K562 (cell line): ENCODE measurements around the gene FANCD2OS. TPM values are rescaled to one million over a fixed set of nuclear protein-coding genes. Genes with fewer than 3 reads are reported as not detected.

Source experiments
- ARID3A ChIP-seq: IDR thresholded peaks from 2 replicates; pipeline ENCODE4 v1.6.1; 2012; ENCODE audit warnings: low read depth, low read length, improper control_type of control experiment, borderline replicate concordance
- CAMTA2 ChIP-seq: fragments of 250-450 bp; sonication (Bioruptor Pico); conservative IDR thresholded peaks from 2 replicates; pipeline ENCODE4 v1.5.1; 2022
- CBX5 ChIP-seq: IDR thresholded peaks from 2 replicates; pipeline ENCODE4 v1.6.1; 2014; ENCODE audit warnings: low read depth, borderline replicate concordance
- CEBPB ChIP-seq: fragments of 450-650 bp; IDR thresholded peaks from 2 replicates; pipeline ENCODE4 v1.6.1; 2016; ENCODE audit warnings: missing genetic modification characterization, missing compliant biosample characterization
- ETS2 ChIP-seq: IDR thresholded peaks from 2 replicates; pipeline ENCODE4 v1.6.1; 2016; ENCODE audit warnings: borderline replicate concordance, missing genetic modification characterization, mild to moderate bottlenecking, moderate library complexity, missing compliant biosample characterization; ENCODE audit not compliant: poor library complexity, severe bottlenecking
- ILF3 ChIP-seq: fragments of 450-650 bp; IDR thresholded peaks from 2 replicates; pipeline ENCODE4 v1.6.1; 2018; ENCODE audit warnings: antibody characterized with exemption, mild to moderate bottlenecking, moderate library complexity, borderline replicate concordance
- NELFE ChIP-seq: IDR thresholded peaks from 2 replicates; pipeline ENCODE4 v1.6.1; 2011; ENCODE audit warnings: mild to moderate bottlenecking; ENCODE audit not compliant: insufficient read depth, insufficient read length
- RBM14 ChIP-seq: fragments of 200-400 bp; formaldehyde crosslinking; IDR thresholded peaks from 2 replicates; pipeline ENCODE4 v1.6.1; 2018; ENCODE audit warnings: low read depth, mild to moderate bottlenecking, low read length, moderate library complexity, borderline replicate concordance; ENCODE audit not compliant: insufficient read depth
- SRSF7 ChIP-seq: fragments of 200-400 bp; formaldehyde crosslinking; optimal IDR thresholded peaks from 2 replicates; pipeline ENCODE3; 2017; ENCODE audit warnings: mild to moderate bottlenecking, low read depth, low read length
- STAT5B ChIP-seq: fragments of 250-450 bp; sonication (Bioruptor Pico); IDR thresholded peaks from 2 replicates; pipeline ENCODE4 v1.8.0; 2021; ENCODE audit warnings: mild to moderate bottlenecking, inconsistent platforms
- SUPT5H ChIP-seq: fragments of 450-650 bp; IDR thresholded peaks from 2 replicates; pipeline ENCODE4 v1.6.1; 2016
- TCF7 ChIP-seq: sonication (generic); IDR thresholded peaks from 2 replicates; pipeline ENCODE4 v1.6.1; 2016; ENCODE audit warnings: antibody characterized with exemption, borderline replicate concordance
- TEAD2 ChIP-seq: fragments of 450-650 bp; IDR thresholded peaks from 2 replicates; pipeline ENCODE4 v1.6.1; 2016; ENCODE audit warnings: missing genetic modification characterization, control low read depth, missing compliant biosample characterization
- TRIM25 ChIP-seq: fragments of 450-650 bp; IDR thresholded peaks from 2 replicates; pipeline ENCODE4 v1.7.0; 2016; ENCODE audit warnings: borderline replicate concordance
- ZEB2 ChIP-seq: fragments of 450-650 bp; IDR thresholded peaks from 2 replicates; pipeline ENCODE4 v1.6.1; 2016
- ZNF354B ChIP-seq: fragments of 250-450 bp; sonication (Bioruptor Pico); IDR thresholded peaks from 2 replicates; pipeline ENCODE4 v1.4.0; 2020
- ZNF444 ChIP-seq: fragments of 250-450 bp; sonication (Bioruptor Pico); IDR thresholded peaks from 2 replicates; pipeline ENCODE4 v1.4.0; 2020; ENCODE audit warnings: mild to moderate bottlenecking, moderate library complexity
- polyA plus RNA-seq, 8 experiments: library from polyadenylated mRNA; depleted of rRNA in 4 of 8; stranded (reverse) in 5 of 8; unstranded in 3 of 8; fragments of >200 nt; fragmentation: Nextera tagmentation in 2 of 8; fragmentation: Illumina TruSeq in 1 of 8; extraction: Ambion mirVana in 2 of 8; extraction: Trizol in 1 of 8; gene quantifications; 2 replicates each; pipeline versions ENCODE4 v1.2.1 to v1.2.3, GENCODE V29; 2011 to 2014; ENCODE audit warnings: inconsistent platforms in 1 of 8, missing spikeins in 1 of 8
- total RNA-seq, 7 experiments: library from RNA; depleted of rRNA in 6 of 7; stranded (reverse); fragments of >200 nt in 6 of 7; fragmentation: Illumina TruSeq in 2 of 7; extraction: Trizol in 2 of 7; gene quantifications; 2 replicates each; pipeline versions ENCODE4 v1.2.1 to v1.2.3, GENCODE V29; 2011 to 2021; ENCODE audit warnings: low replicate concordance in 1 of 7
- TF ChIP-seq, protein P1 (sequence below): fragments of 250-450 bp; sonication (Bioruptor Pico); IDR thresholded peaks from 2 replicates; pipeline ENCODE4 v1.4.0; 2020; ENCODE audit warnings: borderline replicate concordance

FANCD2OS gene
- total and polyA plus RNA-seq, 9 of the 15 experiments (the other 6 are each of a cell fraction or from before 2014, with no cell fraction given), result not detected

- TF ChIP-seq, protein P1, sequence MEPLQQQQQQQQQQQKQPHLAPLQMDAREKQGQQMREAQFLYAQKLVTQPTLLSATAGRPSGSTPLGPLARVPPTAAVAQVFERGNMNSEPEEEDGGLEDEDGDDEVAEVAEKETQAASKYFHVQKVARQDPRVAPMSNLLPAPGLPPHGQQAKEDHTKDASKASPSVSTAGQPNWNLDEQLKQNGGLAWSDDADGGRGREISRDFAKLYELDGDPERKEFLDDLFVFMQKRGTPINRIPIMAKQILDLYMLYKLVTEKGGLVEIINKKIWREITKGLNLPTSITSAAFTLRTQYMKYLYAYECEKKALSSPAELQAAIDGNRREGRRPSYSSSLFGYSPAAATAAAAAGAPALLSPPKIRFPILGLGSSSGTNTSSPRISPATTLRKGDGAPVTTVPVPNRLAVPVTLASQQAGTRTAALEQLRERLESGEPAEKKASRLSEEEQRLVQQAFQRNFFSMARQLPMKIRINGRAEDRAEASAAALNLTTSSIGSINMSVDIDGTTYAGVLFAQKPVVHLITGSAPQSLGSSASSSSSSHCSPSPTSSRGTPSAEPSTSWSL, result no peak
- no peak for TF ChIP-seq TRIM25
- no peak for TF ChIP-seq ZNF354B (CRISPR knock-in tag)
- TF ChIP-seq ZEB2, result 0 out of 2 replicates have a peak, but pooled peaks have one; percentile 13
- TF ChIP-seq RBM14, result no peak
- TF ChIP-seq CEBPB, result no peak
- no peak for TF ChIP-seq ARID3A
- TF ChIP-seq ETS2 (tag), result no peak
- no peak for TF ChIP-seq STAT5B (CRISPR knock-in tag)
- no peak for TF ChIP-seq ZNF444
- peak; percentile 52; the same call in 1 of the 2 replicates for TF ChIP-seq ILF3
- TF ChIP-seq CAMTA2 (CRISPR knock-in tag), result no peak
- TF ChIP-seq NELFE, result no peak
- TF ChIP-seq SUPT5H, result peak; percentile 65
- no peak for TF ChIP-seq CBX5
- no peak for TF ChIP-seq TEAD2 (tag)
- TF ChIP-seq TCF7, result no peak
- no peak for TF ChIP-seq SRSF7
- TF ChIP-seq, all 486 proteins: peak for 18
Observed at GRCh38 chr3:10154335-10155122, 46.5 kb upstream of the FANCD2OS start (continued).
